Measurements from ENCODE around the gene SPEF1.
A peak's percentile ranks its signal among the peaks of the same experiment; 100 is the strongest.

The SPEF1 gene

GRCh38 chr20:3766422-3767109 lies 14.7 kb downstream of the SPEF1 start:
- DNase-seq (ENCODE audit: low read depth in 3 of 3): no peak

GRCh38 chr20:3765171-3765882 lies 15.9 kb downstream of the SPEF1 start:
- no peak for DNase-seq (ENCODE audit: low read depth in 3 of 3)

GRCh38 chr20:3764659-3765058 lies 16.6 kb downstream of the SPEF1 start:
- no peak for DNase-seq (ENCODE audit: low read depth in 3 of 3)

- DNase-seq (ENCODE audit: low read depth in 3 of 3): no peak
These were observed 17.3 kb downstream of the SPEF1 start for GRCh38 chr20:3763671-3764601.

- no peak for DNase-seq (ENCODE audit: low read depth in 3 of 3)
These were observed 20.4 kb downstream of the SPEF1 start for GRCh38 chr20:3760655-3761348.

- DNase-seq (ENCODE audit: low read depth in 3 of 3): no peak
These were observed 21.4 kb downstream of the SPEF1 start for GRCh38 chr20:3759884-3760283.

- no peak for DNase-seq (ENCODE audit: low read depth in 3 of 3)
These were observed 21.9 kb downstream of the SPEF1 start for GRCh38 chr20:3759316-3759823.

- DNase-seq (ENCODE audit: low read depth in 3 of 3): no peak
These were observed 22.7 kb downstream of the SPEF1 start for GRCh38 chr20:3758566-3758965.

GRCh38 chr20:3757268-3757667 lies 24.0 kb downstream of the SPEF1 start:
- DNase-seq (ENCODE audit: low read depth in 3 of 3): no peak

- no peak for DNase-seq (ENCODE audit: low read depth in 3 of 3)
These were observed 25.3 kb downstream of the SPEF1 start for GRCh38 chr20:3755814-3756480.

GRCh38 chr20:3755269-3755668 lies 26.0 kb downstream of the SPEF1 start:
- no peak for DNase-seq (ENCODE audit: low read depth in 3 of 3)

GRCh38 chr20:3754276-3754630 lies 27.0 kb downstream of the SPEF1 start:
- no peak for DNase-seq (ENCODE audit: low read depth in 3 of 3)

- no peak for DNase-seq (ENCODE audit: low read depth in 3 of 3)
These were observed 27.6 kb downstream of the SPEF1 start for GRCh38 chr20:3753501-3754275.

GRCh38 chr20:3753098-3753497 lies 28.1 kb downstream of the SPEF1 start:
- DNase-seq (ENCODE audit: low read depth in 3 of 3): peak; percentile 21 to 38 (median 32)

GRCh38 chr20:3752386-3752759 lies 28.9 kb downstream of the SPEF1 start:
- DNase-seq (ENCODE audit: low read depth in 3 of 3): no peak

GRCh38 chr20:3751675-3752385 lies 29.4 kb downstream of the SPEF1 start:
- peak; percentile 17 to 34 (median 18) for DNase-seq (ENCODE audit: low read depth in 3 of 3)

- DNase-seq (ENCODE audit: low read depth in 3 of 3): no peak
These were observed 30.0 kb downstream of the SPEF1 start for GRCh38 chr20:3751305-3751674.

- no peak for DNase-seq (ENCODE audit: low read depth in 3 of 3)
These were observed 31.3 kb downstream of the SPEF1 start for GRCh38 chr20:3749689-3750531.
